Keratinocyte (primary cell): ENCODE measurements around the gene SPECC1L. TPM values are rescaled to one million over a fixed set of nuclear protein-coding genes. Genes with fewer than 3 reads are reported as not detected.
"Not testable (repeated sequence)": the region's sequence is repeated elsewhere in the genome, so short reads cannot be mapped to it uniquely, and the experiment has no call there.

Experiments
- DNase-seq: peaks from one replicate; pipeline ENCODE4 v3.0.0-alpha.2; 2011; ENCODE audit warnings: low read depth, missing footprints, low spot score
- FAIRE-seq: peaks from 2 replicates; lab custom pipeline; 2011; peaks lifted over from hg19 to GRCh38; lab: Jason Lieb, UNC
- H2AFZ ChIP-seq: 2 replicates; pipeline ENCODE4 v1.6.0; 2012; ENCODE audit warnings: low read length, control low read depth, inconsistent platforms; ENCODE audit not compliant: control insufficient read depth
- H3K27ac ChIP-seq: 2 replicates; pipeline ENCODE4 v1.5.1; 2011; ENCODE audit warnings: low read length; ENCODE audit not compliant: control insufficient read depth, insufficient read depth
- H3K27me3 ChIP-seq: 3 replicates; pipeline ENCODE4 v1.6.0; 2011; ENCODE audit warnings: low read length; ENCODE audit not compliant: control insufficient read depth, insufficient read depth; ENCODE audit errors: extremely low read depth
- H3K36me3 ChIP-seq, 2 experiments: 2 replicates in 1 of 2; 3 replicates in 1 of 2; pipeline ENCODE4 v1.5.1; 2011; ENCODE audit warnings: low read length in 2 of 2, mild to moderate bottlenecking in 1 of 2; ENCODE audit not compliant: control insufficient read depth in 2 of 2, insufficient read depth in 2 of 2; ENCODE audit errors: extremely low read depth in 1 of 2
- H3K4me1 ChIP-seq: 3 replicates; pipeline ENCODE4 v1.5.1; 2011; ENCODE audit warnings: low read length; ENCODE audit not compliant: control insufficient read depth, insufficient read depth; ENCODE audit errors: extremely low read depth
- H3K4me2 ChIP-seq: 3 replicates; pipeline ENCODE4 v1.6.0; 2011; ENCODE audit warnings: low read depth, low read length; ENCODE audit not compliant: control insufficient read depth, insufficient read depth; ENCODE audit errors: extremely low read depth
- H3K4me3 ChIP-seq, 3 experiments: fragments of 200-600 bp in 1 of 3; sonication (generic) in 1 of 3; 2 replicates in 2 of 3; 3 replicates in 1 of 3; pipeline ENCODE4 v1.5.1; 2011 to 2016; ENCODE audit warnings: low read length in 3 of 3, mild to moderate bottlenecking in 3 of 3, control low read depth in 2 of 3, inconsistent platforms in 1 of 3, low read depth in 1 of 3, mixed read lengths in 1 of 3, mixed run types in 1 of 3, moderate library complexity in 1 of 3; ENCODE audit not compliant: control insufficient read depth in 2 of 3, insufficient read depth in 2 of 3; ENCODE audit errors: extremely low read depth in 1 of 3
- H3K79me2 ChIP-seq: 2 replicates; pipeline ENCODE4 v1.6.0; 2012; ENCODE audit warnings: low read length; ENCODE audit not compliant: control insufficient read depth, insufficient read depth
- H3K9ac ChIP-seq: 3 replicates; pipeline ENCODE4 v1.6.0; 2011; ENCODE audit warnings: low read length; ENCODE audit not compliant: control insufficient read depth, insufficient read depth; ENCODE audit errors: extremely low read depth
- H3K9me1 ChIP-seq: 3 replicates; pipeline ENCODE4 v1.6.0; 2011; ENCODE audit warnings: low read length; ENCODE audit not compliant: control insufficient read depth, insufficient read depth; ENCODE audit errors: extremely low read depth
- H3K9me3 ChIP-seq: 2 replicates; pipeline ENCODE4 v1.5.1; 2012; ENCODE audit warnings: low read depth, low read length; ENCODE audit not compliant: control insufficient read depth
- H4K20me1 ChIP-seq: 3 replicates; pipeline ENCODE4 v1.6.0; 2011; ENCODE audit warnings: low read length; ENCODE audit not compliant: control insufficient read depth, insufficient read depth; ENCODE audit errors: extremely low read depth
- EZH2 ChIP-seq: IDR thresholded peaks from one replicate; pipeline ENCODE4 v1.6.1; 2012; ENCODE audit warnings: inconsistent platforms, mild to moderate bottlenecking, low read length, moderate library complexity
- dilution Hi-C: fragments of 300-500 bp; cut with MboI; formaldehyde crosslinking; loops from one replicate; pipeline ENCODE4 v1.7.0; 2020; ENCODE audit warnings: low sequenced_read_pairs; ENCODE audit not compliant: extremely low pct_ligation_motif_present
- polyA plus RNA-seq, 5 experiments: library from polyadenylated mRNA; depleted of rRNA in 3 of 5; stranded (reverse) in 3 of 5; stranded (forward) in 1 of 5; unstranded in 1 of 5; fragments of >200 nt; gene quantifications; 1 replicate in 1 of 5; 2 replicates in 3 of 5; 3 replicates in 1 of 5; pipeline versions ENCODE4 v1.2.1 to v1.2.3, GENCODE V29; 2011 to 2012; ENCODE audit warnings: missing spikeins in 2 of 5, low read depth in 1 of 5, low replicate concordance in 1 of 5
- TF ChIP-seq, protein P1 (sequence below), 3 experiments: IDR thresholded peaks in 1 of 3; conservative IDR thresholded peaks in 1 of 3; optimal IDR thresholded peaks in 1 of 3; 2 replicates in 2 of 3; 3 replicates in 1 of 3; pipeline versions ENCODE3 to v1.5.1; 2011; ENCODE audit warnings: low read length in 3 of 3, mild to moderate bottlenecking in 3 of 3, moderate library complexity in 2 of 3, control low read depth in 1 of 3, inconsistent platforms in 1 of 3; ENCODE audit not compliant: insufficient read depth in 2 of 3; ENCODE audit errors: extremely low read depth in 1 of 3

SPECC1L gene
- polyA plus RNA-seq, 1 donor (not counting 4 experiments of a cell fraction or from before 2014, with no cell fraction given) = 19.3 TPM

GRCh38 chr22:24240381-24240780, 30.2 kb upstream of the SPECC1L start:
- TF ChIP-seq, protein P1, sequence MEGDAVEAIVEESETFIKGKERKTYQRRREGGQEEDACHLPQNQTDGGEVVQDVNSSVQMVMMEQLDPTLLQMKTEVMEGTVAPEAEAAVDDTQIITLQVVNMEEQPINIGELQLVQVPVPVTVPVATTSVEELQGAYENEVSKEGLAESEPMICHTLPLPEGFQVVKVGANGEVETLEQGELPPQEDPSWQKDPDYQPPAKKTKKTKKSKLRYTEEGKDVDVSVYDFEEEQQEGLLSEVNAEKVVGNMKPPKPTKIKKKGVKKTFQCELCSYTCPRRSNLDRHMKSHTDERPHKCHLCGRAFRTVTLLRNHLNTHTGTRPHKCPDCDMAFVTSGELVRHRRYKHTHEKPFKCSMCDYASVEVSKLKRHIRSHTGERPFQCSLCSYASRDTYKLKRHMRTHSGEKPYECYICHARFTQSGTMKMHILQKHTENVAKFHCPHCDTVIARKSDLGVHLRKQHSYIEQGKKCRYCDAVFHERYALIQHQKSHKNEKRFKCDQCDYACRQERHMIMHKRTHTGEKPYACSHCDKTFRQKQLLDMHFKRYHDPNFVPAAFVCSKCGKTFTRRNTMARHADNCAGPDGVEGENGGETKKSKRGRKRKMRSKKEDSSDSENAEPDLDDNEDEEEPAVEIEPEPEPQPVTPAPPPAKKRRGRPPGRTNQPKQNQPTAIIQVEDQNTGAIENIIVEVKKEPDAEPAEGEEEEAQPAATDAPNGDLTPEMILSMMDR (optimal IDR thresholded peaks at IDR 0.05 in 1 of 3, IDR thresholded peaks at IDR 0.05 in 1 of 3, conservative IDR thresholded peaks at IDR 0.05 in 1 of 3; ENCODE audit: extremely low read depth in 1 of 3, insufficient read depth in 2 of 3, low read length in 3 of 3) = no peak
- TF ChIP-seq EZH2 = no peak
- Histone ChIP-seq H3K4me2 (no peak overlapping the region), H3K9ac (no peak overlapping the region), H3K9me1 (no peaks in the 10 kb centered on the region), H4K20me1 (no peaks in the 10 kb centered on the region), H3K9me3 (no peaks in the 10 kb centered on the region), H3K27me3 (no peaks in the 10 kb centered on the region), H3K36me3 (no peaks in the 10 kb centered on the region), H2AFZ (no peak overlapping the region), H3K4me3 (no peak overlapping the region), H3K4me1 (peaks cover 2% of the 10 kb centered on the region), H3K27ac (no peak overlapping the region), H3K79me2 (no peaks in the 10 kb centered on the region)
- dilution Hi-C loops = no loop called here
- DNase-seq = no peak
- no peak for FAIRE-seq

GRCh38 chr22:24240985-24241692, 29.5 kb upstream of the SPECC1L start:
- H3K27ac ChIP-seq, H2AFZ ChIP-seq, H3K79me2 ChIP-seq, H3K9me3 ChIP-seq, H3K4me1 ChIP-seq, DNase-seq, dilution Hi-C loops, H3K4me2 ChIP-seq, H4K20me1 ChIP-seq, H3K27me3 ChIP-seq, H3K9me1 ChIP-seq, FAIRE-seq, H3K36me3 ChIP-seq, H3K4me3 ChIP-seq, H3K9ac ChIP-seq: not testable (repeated sequence)

GRCh38 chr22:24243417-24243816, 27.2 kb upstream of the SPECC1L start:
- H3K27ac ChIP-seq, H3K4me3 ChIP-seq, H3K27me3 ChIP-seq, H3K36me3 ChIP-seq, H3K4me1 ChIP-seq, H2AFZ ChIP-seq, FAIRE-seq, H3K9me1 ChIP-seq, H3K4me2 ChIP-seq, H4K20me1 ChIP-seq, H3K9ac ChIP-seq, dilution Hi-C loops, H3K9me3 ChIP-seq, DNase-seq, H3K79me2 ChIP-seq: not testable (repeated sequence)
